Breast epithelium (tissue), 3 donors: ENCODE results near the gene C19orf47.

Experiments
- POLR2A ChIP-seq: fragments of 450-650 bp; IDR thresholded peaks from one replicate; pipeline ENCODE4 v1.6.1; 2016; ENCODE audit warnings: antibody characterized with exemption, mild to moderate bottlenecking, moderate library complexity
- POLR2AphosphoS5 ChIP-seq, 3 donors: sonication (generic); formaldehyde crosslinking; IDR thresholded peaks; one replicate each; pipeline ENCODE4 v1.6.1; 2017; ENCODE audit warnings: antibody characterized with exemption in 3 of 3
- TF ChIP-seq, protein P1 (sequence below), 3 donors: fragments of 450-650 bp; IDR thresholded peaks; one replicate each; pipeline ENCODE4 v1.5.1; 2016 to 2017; ENCODE audit warnings: antibody characterized with exemption in 3 of 3, mild to moderate bottlenecking in 3 of 3, moderate library complexity in 3 of 3

DNA sequence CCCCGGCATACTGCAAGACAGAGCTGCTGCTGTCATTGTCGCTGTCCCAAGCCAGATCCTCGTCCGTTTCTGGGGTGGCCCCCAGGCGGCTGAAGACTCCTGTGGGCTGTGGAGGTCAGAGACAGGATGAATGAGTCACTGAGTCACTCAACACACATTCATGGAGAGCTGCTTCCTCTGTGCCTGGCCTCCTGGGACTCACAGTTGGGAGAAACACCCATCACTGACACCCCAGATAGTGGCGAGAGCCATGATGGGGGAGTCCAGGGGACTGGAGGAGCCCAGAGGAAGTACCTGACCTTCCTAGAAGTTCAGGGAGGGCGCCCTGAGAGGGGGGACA is 26.0 kb downstream of the C19orf47 start:
- TF ChIP-seq, protein P1, sequence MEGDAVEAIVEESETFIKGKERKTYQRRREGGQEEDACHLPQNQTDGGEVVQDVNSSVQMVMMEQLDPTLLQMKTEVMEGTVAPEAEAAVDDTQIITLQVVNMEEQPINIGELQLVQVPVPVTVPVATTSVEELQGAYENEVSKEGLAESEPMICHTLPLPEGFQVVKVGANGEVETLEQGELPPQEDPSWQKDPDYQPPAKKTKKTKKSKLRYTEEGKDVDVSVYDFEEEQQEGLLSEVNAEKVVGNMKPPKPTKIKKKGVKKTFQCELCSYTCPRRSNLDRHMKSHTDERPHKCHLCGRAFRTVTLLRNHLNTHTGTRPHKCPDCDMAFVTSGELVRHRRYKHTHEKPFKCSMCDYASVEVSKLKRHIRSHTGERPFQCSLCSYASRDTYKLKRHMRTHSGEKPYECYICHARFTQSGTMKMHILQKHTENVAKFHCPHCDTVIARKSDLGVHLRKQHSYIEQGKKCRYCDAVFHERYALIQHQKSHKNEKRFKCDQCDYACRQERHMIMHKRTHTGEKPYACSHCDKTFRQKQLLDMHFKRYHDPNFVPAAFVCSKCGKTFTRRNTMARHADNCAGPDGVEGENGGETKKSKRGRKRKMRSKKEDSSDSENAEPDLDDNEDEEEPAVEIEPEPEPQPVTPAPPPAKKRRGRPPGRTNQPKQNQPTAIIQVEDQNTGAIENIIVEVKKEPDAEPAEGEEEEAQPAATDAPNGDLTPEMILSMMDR (IDR thresholded peaks at IDR 0.05): no peak
- no peak for TF ChIP-seq POLR2AphosphoS5 (IDR thresholded peaks at IDR 0.05)
- TF ChIP-seq POLR2A: no peak
